GM19351 (cell line): Measurements from ENCODE around the gene PTPRQ.

Experiments
- ATAC-seq: cut with Tn5 transposase; IDR thresholded peaks from one replicate; pipeline ENCODE4 v1.9.1; 2021; ENCODE audit warnings: mild to moderate bottlenecking, moderate library complexity; ENCODE audit not compliant: unreplicated experiment

The PTPRQ gene

DNA sequence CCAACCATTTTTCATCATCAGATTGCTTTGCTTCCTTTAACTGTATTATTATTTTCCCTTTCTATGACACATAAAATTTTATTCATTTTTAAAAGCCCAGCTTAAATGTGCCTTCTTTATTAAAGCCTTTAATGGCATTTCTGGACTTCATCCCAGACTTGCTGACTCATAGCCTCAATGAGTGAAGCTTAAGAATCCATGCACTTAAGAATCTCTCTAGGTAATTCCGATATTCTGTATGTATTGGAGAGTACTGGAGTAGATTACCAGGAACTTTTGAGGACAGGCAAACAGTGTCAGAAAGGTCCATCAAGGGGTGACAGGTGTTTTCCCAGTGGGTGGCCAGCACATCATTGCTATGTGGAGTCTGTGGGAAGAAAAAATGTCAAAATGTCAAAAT lies 107.9 kb downstream of the PTPRQ start:
- ATAC-seq, result no peak

DNA sequence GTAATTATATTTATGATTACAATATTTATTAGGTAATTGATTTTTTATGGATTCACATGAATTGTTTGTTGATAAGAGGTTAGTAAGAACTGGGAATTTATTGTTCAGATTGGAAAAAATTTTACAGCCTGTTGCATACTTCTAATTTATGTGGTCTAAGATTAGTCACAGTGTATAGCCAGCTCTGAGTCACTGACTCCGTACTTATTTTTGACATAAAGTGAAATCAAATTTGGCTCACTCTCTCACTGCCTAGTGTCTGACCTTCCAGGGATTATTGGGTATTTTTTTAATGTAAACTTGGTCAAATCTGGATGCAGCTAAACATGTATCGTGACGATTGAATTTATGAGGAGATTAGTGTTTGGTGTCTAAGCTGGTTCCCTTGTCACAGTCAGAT lies 109.3 kb downstream of the PTPRQ start:
- ATAC-seq, result no peak

DNA sequence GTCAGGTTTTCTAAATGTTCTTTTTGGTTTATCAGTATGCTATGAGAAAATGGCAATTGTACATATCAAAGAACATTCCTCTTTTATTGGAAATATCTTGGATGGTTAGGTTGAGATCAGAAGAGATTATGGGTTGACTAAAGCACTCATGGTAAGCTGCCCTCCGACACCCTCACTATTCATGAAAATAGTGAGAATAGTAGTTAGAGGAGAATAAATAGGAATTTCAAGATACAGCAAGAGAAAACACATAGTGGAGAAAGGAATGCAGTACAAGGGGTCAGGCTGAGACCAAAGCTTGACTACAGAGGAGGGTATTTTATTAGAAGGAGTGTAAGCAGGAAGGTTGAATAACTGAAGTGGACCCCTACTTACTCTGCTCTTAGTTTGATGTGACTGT lies 112.5 kb downstream of the PTPRQ start:
- no peak for ATAC-seq

DNA sequence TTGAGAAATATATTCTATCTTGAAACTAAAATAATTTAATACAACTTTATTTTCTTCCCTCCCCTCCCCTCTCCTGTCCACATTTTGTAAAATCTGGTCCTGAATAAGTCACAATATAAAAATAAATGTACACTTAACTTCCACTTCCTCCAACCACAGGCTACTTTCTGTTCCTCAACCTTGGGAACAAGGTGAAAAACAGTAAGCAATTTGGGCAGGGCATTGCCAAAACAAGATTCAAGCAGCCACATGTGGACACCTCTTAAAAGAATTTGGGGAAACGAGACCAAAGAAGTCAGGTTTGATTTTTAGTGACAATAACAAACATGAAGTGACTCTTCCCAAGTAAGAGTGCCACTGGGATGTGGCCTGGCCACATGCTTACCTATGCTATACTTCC lies 115.7 kb downstream of the PTPRQ start:
- ATAC-seq, result no peak

GRCh38 chr12:80565271-80565670 lies 121.2 kb downstream of the PTPRQ start:
- ATAC-seq, result no peak

DNA sequence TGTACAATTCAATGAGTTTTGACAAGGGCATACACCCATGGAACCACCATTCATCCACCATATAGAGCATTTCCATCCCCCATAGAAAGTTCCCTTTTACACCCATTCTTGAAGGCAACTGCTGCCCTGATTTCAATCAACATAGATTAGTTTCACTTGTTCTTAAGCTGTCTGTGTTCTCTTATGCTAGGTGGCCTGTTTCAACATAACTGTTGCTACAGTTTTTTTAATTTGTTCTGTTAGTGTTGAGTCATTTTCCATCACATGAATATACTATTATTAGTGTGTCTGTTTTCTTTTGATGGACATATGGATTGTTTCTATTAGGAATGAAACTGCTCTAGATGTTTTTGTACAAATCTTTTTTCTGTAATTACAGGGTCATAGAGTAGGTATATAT lies 123.4 kb downstream of the PTPRQ start:
- ATAC-seq, result no peak

DNA sequence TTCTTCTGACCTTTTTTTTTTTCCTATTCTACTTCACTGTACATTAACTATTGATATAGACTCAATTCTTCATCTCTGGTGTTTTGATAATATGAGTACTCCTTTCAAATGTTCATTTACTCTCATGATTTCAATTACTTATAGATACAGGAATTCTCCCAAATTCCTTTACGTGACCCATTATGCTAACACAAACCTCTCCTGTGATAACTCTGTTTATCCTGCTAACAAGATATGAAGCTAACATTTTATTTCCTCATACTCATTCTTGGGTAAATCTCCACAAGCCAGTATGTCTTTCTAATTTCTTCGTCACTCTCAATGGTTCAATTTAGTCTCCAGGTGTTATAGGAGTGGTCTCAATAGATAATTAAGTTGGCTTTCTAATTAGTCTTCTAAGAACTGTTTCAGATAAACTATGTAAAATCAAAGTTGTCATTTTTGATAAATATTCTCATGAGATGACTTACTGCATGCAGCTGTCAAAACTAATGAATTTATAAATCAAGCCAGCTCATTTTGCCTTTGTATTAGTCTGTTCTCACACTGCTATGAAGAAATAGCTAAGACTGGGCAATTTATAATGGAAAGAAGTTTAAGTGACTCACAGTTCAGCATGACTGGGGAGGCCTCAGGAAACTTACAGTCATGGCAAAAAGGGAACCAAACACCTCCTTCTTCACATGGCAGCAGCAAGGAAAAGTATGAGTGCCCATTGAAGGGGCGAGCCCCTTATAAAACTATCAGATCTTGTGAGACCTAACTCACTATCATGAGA lies 132.8 kb downstream of the PTPRQ start:
- ATAC-seq, result no peak

DNA sequence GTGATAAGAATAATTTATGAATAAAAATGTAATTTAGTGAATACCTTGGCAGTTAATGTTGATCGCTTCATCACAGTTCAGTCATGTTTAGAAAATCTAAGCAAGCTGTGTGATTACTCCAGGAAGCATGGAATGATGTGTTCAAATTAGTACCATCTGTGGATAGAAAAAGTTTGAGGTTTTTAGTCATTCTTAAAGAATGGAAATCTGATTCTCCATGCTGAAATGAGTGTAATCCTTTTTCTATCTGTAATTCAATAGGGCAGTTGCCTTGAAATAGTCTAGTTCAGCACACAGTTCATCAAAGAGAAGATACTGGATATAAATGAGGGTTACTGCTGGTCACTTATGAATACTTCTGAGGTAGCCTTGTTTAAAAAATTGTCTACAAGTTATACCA lies 136.2 kb downstream of the PTPRQ start:
- ATAC-seq, result no peak

GRCh38 chr12:80581783-80582182 lies 137.7 kb downstream of the PTPRQ start:
- no peak for ATAC-seq

GRCh38 chr12:80582431-80582830 lies 138.4 kb downstream of the PTPRQ start:
- no peak for ATAC-seq

DNA sequence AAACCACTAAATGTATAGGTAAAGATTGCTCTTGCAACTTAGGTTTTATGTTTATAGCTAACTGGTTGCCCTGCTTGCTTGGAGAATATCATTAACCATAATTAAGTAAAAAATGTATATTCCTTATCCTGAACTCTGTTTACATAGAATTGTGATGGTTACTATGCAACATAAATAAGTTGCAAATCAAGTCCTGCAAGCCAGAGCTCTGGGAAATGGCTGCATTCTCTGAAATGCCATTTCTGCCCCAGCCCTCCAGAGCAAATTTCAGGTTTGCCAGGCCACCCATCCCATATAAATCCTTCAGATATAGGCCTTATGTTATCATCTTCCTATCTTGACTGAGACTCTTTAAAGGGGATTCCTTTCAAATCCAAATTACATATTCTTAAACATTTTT lies 145.0 kb downstream of the PTPRQ start:
- ATAC-seq, result no peak

- no peak for ATAC-seq
These were observed 146.1 kb downstream of the PTPRQ start for GRCh38 chr12:80590085-80590484.

DNA sequence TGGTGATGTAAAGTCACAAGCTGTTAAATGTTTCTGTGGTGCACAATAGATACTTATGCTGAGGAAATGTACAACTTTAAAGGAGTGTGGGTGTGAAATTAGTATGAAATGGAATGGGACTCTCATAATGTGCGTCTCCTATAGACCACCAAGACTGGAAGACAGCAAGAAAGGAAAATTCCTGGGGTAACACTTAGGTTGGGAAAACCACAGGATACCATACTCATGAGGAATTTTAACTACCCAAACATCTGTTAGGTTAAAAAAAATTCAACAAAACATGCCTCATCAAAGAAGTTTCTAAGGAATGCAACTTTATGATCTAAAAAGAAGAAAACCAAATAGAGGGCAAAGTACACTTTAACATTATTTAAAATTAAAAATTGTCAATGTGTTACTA lies 149.7 kb downstream of the PTPRQ start:
- no peak for ATAC-seq

- ATAC-seq, result no peak
These were observed 152.5 kb downstream of the PTPRQ start for GRCh38 chr12:80596509-80596908.

- no peak for ATAC-seq
These were observed 154.1 kb downstream of the PTPRQ start for GRCh38 chr12:80598004-80598606.

- ATAC-seq, result no peak
These were observed 158.4 kb downstream of the PTPRQ start for GRCh38 chr12:80602455-80602854.

DNA sequence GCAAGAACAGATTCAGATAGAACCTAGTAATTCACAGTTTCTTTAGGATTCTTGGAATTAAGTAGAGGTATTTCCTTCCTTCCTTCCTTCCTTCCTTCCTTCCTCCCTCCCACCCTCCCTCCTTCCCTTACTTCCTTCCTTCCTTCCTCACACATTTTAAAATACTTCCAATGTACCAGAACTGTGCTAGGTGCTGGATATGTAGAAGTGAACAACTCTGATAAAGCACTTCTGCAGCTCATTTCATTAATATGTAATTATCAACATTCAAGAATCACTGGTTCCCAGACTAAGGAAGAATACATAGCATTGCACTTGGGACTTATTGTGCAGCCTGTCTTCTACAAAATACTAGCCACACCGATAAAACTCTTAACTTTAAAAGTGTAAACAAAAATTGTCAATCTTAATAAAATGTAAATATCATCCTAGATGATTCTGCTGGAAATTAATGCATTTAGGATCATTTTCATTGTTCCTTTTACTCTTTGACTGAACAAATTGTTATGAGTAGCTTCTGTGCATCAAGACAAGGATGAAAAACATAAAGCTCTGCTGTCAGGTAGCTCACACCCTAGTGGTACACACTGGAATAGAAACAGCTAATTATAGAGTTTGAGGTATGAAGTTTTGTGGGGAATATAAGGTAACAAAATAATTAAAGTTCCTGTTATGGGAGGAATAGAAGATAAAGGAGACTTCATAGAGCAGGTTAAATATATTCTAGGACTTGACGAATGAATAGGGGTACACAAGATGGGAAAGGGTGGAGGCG lies 163.5 kb downstream of the PTPRQ start:
- ATAC-seq, result peak; percentile 62

DNA sequence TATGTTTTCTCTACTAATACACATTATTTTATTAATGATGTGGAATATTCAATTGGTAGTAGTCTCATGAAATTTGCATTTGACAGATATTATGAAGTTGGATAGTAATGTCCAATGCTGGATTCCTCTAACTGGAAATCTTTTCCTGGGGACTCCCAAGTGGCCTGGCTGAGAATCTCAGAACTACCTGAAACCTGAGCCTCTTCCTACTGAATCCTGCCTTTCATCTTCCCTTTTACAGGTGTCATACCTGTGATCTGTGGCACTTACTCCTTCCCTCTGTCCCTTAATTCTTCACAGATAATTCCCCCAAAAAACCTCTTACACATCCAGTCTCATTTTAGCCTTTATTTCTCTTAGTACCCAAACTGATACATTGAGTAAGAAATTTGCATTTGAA lies 173.7 kb downstream of the PTPRQ start:
- ATAC-seq, result no peak

- no peak for ATAC-seq
These were observed 176.2 kb downstream of the PTPRQ start for GRCh38 chr12:80620281-80620680.

- ATAC-seq, result no peak
These were observed 178.2 kb downstream of the PTPRQ start for GRCh38 chr12:80622271-80622670.

DNA sequence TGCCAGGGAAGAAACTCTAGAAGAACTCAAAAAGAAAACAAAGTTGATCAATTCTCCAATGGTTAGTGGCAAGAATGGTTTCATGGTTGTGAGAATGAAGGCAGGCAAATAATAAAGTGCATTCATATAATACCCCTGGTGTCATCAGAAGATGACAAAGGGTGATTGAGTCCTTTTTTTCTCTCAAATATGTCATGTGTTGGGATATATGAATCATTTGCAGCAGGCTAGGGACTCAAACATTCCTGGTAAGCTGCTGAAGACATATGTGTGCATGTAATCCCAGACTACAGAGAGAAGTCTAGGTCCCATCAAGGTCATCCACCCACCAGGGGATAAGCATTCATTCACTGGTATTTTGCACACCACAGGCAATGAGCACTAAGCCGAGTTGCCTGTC lies 181.0 kb downstream of the PTPRQ start:
- no peak for ATAC-seq

DNA sequence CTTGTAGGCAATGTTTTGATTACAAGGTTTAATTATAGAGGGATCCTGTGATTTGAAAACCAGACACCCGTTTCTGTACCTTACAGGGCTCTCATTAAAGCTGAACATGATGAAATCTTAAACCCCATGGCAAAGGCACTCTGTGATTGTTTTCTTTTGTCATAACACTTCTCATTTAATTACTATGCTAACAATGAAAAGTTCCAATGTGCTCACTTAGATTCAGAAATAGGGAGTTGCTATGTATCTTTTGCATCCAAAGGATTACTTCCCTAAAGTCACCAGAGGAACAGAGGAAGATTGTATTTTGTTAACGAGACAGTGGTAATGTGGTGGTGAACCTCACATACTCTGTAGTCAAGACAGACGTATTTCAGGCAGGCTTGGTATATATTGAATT lies 181.9 kb downstream of the PTPRQ start:
- no peak for ATAC-seq
